Coronary artery (tissue), 2 donors: Measurements from ENCODE around the gene DST.

Experiments used
- DNase-seq: peaks from one replicate; pipeline ENCODE4 v3.0.0-alpha.2; 2017; ENCODE audit warnings: low spot score
- H3K27ac ChIP-seq, 2 donors: fragments of 200-600 bp; sonication (generic); one replicate each; pipeline ENCODE4 v1.5.1; 2016 to 2019
- H3K4me3 ChIP-seq: fragments of 200-600 bp; sonication (generic); 2 replicates; pipeline ENCODE4 v1.5.1; 2016; ENCODE audit warnings: mild to moderate bottlenecking, moderate library complexity
- TF ChIP-seq, protein P1 (sequence below): fragments of 200-600 bp; sonication (generic); IDR thresholded peaks from one replicate; pipeline ENCODE4 v1.5.1; 2019; ENCODE audit warnings: antibody characterized with exemption

The DST gene

DNA sequence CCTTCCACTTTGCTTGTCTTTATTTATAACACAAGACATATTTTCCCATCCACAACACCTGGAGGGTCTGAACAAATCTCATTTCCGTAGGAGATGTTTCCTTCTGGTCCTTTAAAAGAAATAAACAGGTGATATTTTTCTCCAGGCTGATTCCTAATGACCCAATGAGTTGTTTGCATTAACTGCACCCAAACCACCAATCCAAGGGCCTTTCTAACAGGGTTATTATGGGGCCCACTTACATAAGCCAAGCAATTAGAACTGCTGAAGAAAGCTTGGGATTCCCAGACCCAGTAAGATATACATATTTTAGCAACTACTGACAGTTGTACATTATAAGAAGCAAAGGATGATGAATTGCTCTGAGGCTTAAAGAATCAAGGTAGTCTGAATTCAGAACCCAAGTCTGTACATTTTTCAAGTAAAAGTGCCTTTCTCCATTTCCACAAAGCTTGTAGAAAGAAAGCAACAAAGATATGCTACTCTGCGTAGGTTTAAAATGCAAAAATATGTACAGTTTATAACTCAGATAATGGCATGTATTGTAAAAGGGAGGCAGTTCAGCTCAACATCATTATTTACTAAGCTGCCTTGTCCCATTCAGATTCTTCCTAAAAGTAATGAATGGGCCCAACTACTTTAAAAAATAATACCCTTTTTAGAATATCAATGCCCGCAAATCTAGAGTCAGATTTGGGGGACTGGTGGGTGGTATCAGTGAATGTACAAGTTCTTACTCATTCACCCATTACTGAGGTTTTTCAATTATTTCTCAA is 120.0 kb downstream of the DST start:
- no peak for DNase-seq
- Histone ChIP-seq H3K27ac (peak overlapping the region; percentile 69 to 70), H3K4me3 (no peak overlapping the region)
- TF ChIP-seq, protein P1, sequence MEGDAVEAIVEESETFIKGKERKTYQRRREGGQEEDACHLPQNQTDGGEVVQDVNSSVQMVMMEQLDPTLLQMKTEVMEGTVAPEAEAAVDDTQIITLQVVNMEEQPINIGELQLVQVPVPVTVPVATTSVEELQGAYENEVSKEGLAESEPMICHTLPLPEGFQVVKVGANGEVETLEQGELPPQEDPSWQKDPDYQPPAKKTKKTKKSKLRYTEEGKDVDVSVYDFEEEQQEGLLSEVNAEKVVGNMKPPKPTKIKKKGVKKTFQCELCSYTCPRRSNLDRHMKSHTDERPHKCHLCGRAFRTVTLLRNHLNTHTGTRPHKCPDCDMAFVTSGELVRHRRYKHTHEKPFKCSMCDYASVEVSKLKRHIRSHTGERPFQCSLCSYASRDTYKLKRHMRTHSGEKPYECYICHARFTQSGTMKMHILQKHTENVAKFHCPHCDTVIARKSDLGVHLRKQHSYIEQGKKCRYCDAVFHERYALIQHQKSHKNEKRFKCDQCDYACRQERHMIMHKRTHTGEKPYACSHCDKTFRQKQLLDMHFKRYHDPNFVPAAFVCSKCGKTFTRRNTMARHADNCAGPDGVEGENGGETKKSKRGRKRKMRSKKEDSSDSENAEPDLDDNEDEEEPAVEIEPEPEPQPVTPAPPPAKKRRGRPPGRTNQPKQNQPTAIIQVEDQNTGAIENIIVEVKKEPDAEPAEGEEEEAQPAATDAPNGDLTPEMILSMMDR: no peak

DNA sequence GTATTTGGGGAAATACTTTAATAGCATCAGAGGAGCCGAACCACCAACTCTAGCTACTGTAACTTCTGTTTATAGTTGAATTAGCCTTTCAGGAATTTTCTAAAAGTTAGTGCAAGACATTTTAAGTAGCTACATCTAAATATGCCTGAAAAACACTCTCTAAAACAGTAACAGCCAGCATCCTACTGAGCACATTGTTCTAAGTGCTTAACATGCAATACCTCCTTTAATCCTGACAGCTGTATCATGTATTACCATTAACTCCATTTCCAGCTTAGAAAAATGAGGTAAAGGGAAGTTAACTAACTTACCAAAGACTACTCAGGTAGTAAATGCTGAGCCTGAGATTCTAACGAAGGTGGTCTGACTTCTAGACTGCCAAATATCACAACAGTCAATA is 120.7 kb downstream of the DST start:
- TF ChIP-seq, protein P1: no peak
- H3K27ac ChIP-seq: peak overlapping the region; percentile 69 to 70
- DNase-seq: no peak
- H3K4me3 ChIP-seq: no peak overlapping the region

DNA sequence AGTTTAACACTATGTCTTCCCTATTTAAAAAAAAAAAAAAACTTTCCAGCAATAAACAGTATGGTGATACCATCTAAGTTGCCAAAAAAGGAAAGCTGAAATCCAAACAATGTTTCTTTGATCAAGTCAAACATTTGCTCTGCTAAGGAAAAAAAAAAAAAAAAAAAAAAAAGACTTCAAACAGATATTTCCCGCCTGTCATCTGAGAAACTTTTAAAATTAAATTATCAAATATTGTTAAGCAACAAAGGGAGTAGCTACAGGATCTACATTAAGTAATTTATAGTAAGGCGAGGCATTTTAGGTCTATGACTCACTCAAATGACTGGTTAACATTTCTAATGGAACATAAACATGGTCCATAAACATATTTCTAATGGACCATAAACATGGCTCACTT is 121.2 kb downstream of the DST start:
- Histone ChIP-seq H3K27ac (peak overlapping the region in 1 of 2 donors; percentile 70), H3K4me3 (no peak overlapping the region)
- TF ChIP-seq, protein P1: no peak
- no peak for DNase-seq

DNA sequence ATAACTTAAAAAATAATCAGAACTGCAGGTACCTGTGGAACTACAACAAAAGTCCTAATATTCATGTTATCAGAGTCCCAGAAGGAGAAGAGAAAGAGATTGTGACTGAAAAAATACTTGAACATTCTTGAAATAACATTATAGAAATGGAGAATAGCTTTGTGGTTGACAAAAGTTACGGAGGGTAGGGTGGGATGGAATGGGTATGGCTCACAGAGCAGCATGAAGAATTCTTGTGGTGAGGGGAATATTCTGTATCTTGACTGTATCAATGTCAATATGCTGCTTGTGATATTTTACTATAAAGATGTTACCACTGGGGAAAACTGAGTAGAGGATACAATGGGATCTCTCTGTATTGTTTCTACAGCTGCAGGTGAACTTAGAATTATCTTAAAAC is 122.5 kb downstream of the DST start:
- TF ChIP-seq, protein P1: no peak
- Histone ChIP-seq H3K4me3 (no peak overlapping the region), H3K27ac (no peak overlapping the region)
- DNase-seq: no peak

DNA sequence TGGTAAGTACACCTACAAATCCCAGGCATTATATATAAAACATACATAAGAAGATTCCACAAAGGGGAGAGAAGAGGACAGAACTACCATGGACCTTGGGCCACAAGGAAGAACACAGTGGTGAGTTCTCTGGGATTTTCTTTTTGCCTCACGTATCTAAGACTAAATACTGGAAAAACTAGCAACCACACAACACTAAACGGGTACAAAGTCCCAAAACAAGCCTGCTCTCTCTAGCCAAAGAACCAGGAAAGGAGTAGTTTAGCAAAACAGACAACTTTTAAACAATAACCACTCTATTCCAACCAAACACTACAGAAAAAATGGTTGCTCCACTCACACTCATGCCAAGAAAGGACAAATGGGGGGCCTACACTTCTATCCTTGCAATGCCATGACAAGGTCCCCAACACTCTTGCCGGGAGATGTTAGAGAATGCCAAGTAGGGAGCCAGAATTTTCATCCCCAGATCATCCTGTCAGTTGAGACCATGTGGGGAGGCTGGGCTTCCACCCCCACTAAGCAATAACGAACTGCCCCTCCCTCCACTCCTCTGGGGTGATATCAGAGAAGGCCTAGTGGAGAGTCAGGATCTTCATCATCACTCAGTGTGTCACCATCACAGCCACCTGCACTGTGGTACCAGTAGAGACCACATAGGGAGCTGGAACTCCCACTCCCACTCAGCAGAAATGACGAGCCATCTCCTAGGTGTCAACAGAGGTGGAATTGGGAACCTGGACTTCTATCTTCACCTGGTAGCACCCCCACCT is 123.5 kb downstream of the DST start:
- TF ChIP-seq, protein P1: no peak
- H3K4me3 ChIP-seq: no peak overlapping the region
- DNase-seq: no peak
- peak overlapping the region; percentile 40 to 44 for H3K27ac ChIP-seq

DNA sequence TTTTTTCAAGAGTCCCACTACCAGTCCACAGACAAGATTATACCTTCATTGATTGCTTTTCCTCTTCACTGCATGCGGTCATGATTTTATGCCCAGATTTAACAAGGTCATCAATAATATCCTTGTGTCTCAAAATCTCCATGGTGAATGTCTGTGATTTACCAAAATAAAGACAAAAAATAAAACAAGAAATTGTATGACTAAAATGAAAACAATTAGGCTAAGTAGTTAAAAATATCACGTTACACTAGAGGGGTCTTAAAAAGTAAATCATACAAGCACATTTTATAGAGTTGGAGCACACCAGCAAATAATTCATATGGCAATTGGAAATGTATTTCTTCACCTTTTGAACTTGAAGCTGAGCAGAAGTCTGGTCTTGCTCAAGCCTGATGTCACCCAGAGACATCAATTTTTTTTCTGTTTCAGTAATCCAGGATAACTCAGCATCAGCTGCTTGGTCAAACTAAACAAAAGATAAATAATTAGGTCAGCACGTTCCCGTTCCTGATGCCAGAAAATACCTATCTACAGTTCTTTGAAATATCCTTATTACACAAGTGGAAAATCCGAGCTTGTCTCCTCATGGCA is 125.4 kb downstream of the DST start:
- no peak for DNase-seq
- H3K4me3 ChIP-seq: no peak overlapping the region
- TF ChIP-seq, protein P1: no peak
- H3K27ac ChIP-seq: peak overlapping the region; percentile 35 to 62
